Measurements from ENCODE around the gene DMRTA2. TPM values are rescaled to one million over a fixed set of nuclear protein-coding genes. Genes with fewer than 3 reads are reported as not detected.
"Not testable (repeated sequence)": the region's sequence is repeated elsewhere in the genome, so short reads cannot be mapped to it uniquely, and the experiment has no call there.

DMRTA2 gene
- polyA plus RNA-seq, 6 donors from 2014 or later, result not detected

GRCh38 chr1:50414853-50415234 is 8.4 kb downstream of the DMRTA2 start:
- Mint-ChIP-seq H3K27me3 (peaks cover 54 to 85% (median 60%) of the 10 kb centered on the region in 3 donors), H3K27ac (peak overlapping the region in 1 of 6 donors; percentile 9), H3K36me3 (peaks cover 5 to 16% of the 10 kb centered on the region in 2 donors), H3K9me3 (peaks cover 3 to 31% (median 15%) of the 10 kb centered on the region in 7 donors), H3K4me3 (peak overlapping the region in 1 of 8 donors; percentile 64), H3K4me1 (peaks cover 3 to 27% (median 19%) of the 10 kb centered on the region in 3 donors)
- DNase-seq (no peak), ATAC-seq (ENCODE audit: low read depth in 2 of 2) (no peak)

- H3K4me3 Mint-ChIP-seq, result no peak overlapping the region
- peaks cover 3 to 40% (median 15%) of the 10 kb centered on the region in 7 donors for H3K9me3 Mint-ChIP-seq
- H3K36me3 Mint-ChIP-seq, result peaks cover 3 to 11% of the 10 kb centered on the region in 2 donors
- peaks cover 52 to 76% (median 57%) of the 10 kb centered on the region in 3 donors for H3K27me3 Mint-ChIP-seq
- DNase-seq (no peak), ATAC-seq (ENCODE audit: low read depth in 2 of 2) (no peak)
- H3K4me1 Mint-ChIP-seq, result peaks cover 0 to 18% (median 12%) of the 10 kb centered on the region in 3 donors
- peak overlapping the region in 1 of 6 donors; percentile 22 for H3K27ac Mint-ChIP-seq
Observed at GRCh38 chr1:50412813-50413476, 10.3 kb downstream of the DMRTA2 start.

GRCh38 chr1:50405814-50406213 is 17.4 kb downstream of the DMRTA2 start:
- H3K27me3 Mint-ChIP-seq, result peaks cover 47 to 74% (median 52%) of the 10 kb centered on the region in 3 donors
- H3K4me3 Mint-ChIP-seq, result no peak overlapping the region
- H3K36me3 Mint-ChIP-seq, result peaks cover 0 to 5% of the 10 kb centered on the region in 2 donors
- ATAC-seq (ENCODE audit: low read depth in 2 of 2) (no peak), DNase-seq (no peak)
- no peak overlapping the region for H3K27ac Mint-ChIP-seq
- H3K9me3 Mint-ChIP-seq, result peaks cover 3 to 38% (median 9%) of the 10 kb centered on the region in 7 donors
- H3K4me1 Mint-ChIP-seq, result no peaks in the 10 kb centered on the region

GRCh38 chr1:50393522-50394120 is 29.6 kb downstream of the DMRTA2 start:
- no peak for DNase-seq
- Mint-ChIP-seq H3K36me3 (peaks cover 4% of the 10 kb centered on the region in 2 donors), H3K27me3 (peaks cover 29 to 46% (median 37%) of the 10 kb centered on the region in 3 donors), H3K4me1 (no peaks in the 10 kb centered on the region), H3K9me3 (peaks cover 4 to 23% (median 8%) of the 10 kb centered on the region in 7 donors), H3K4me3 (no peak overlapping the region), H3K27ac (no peak overlapping the region)
- no peak for ATAC-seq (ENCODE audit: low read depth in 2 of 2)

GRCh38 chr1:50381551-50381950 is 41.7 kb downstream of the DMRTA2 start:
- ATAC-seq (ENCODE audit: low read depth in 2 of 2); H3K27ac Mint-ChIP-seq; DNase-seq; H3K36me3 Mint-ChIP-seq; H3K4me3 Mint-ChIP-seq; H3K4me1 Mint-ChIP-seq: not testable (repeated sequence)
- Mint-ChIP-seq H3K27me3 (peaks cover 9 to 18% (median 12%) of the 10 kb centered on the region in 3 donors), H3K9me3 (peaks cover 3 to 27% (median 13%) of the 10 kb centered on the region in 7 donors)

- ATAC-seq (ENCODE audit: low read depth in 2 of 2) (no peak), DNase-seq (no peak)
- Mint-ChIP-seq H3K4me3 (no peak overlapping the region), H3K9me3 (peaks cover 3 to 32% (median 9%) of the 10 kb centered on the region in 7 donors), H3K36me3 (peaks cover 0 to 4% of the 10 kb centered on the region in 2 donors), H3K4me1 (no peaks in the 10 kb centered on the region), H3K27ac (no peak overlapping the region), H3K27me3 (peaks cover 4 to 13% (median 12%) of the 10 kb centered on the region in 3 donors)
Observed at GRCh38 chr1:50378770-50379169, 44.5 kb downstream of the DMRTA2 start.

GRCh38 chr1:50373532-50373931 is 49.7 kb downstream of the DMRTA2 start:
- DNase-seq (no peak), ATAC-seq (ENCODE audit: low read depth in 2 of 2) (no peak)
- Mint-ChIP-seq H3K4me1 (peaks cover 0 to under 1% (median 0%) of the 10 kb centered on the region in 3 donors), H3K4me3 (peak overlapping the region in 1 of 8 donors; percentile 2), H3K36me3 (peaks cover 0 to 8% of the 10 kb centered on the region in 2 donors), H3K27me3 (peaks cover 32 to 43% (median 36%) of the 10 kb centered on the region in 3 donors), H3K27ac (no peak overlapping the region), H3K9me3 (peaks cover 0 to 32% (median 9%) of the 10 kb centered on the region in 7 donors)

GRCh38 chr1:50371749-50372148 is 51.5 kb downstream of the DMRTA2 start:
- H3K27ac Mint-ChIP-seq, result no peak overlapping the region
- H3K36me3 Mint-ChIP-seq, result peaks cover 0 to 8% of the 10 kb centered on the region in 2 donors
- no peak for ATAC-seq (ENCODE audit: low read depth in 2 of 2)

GRCh38 chr1:50369830-50370229 is 53.4 kb downstream of the DMRTA2 start:
- ATAC-seq (ENCODE audit: low read depth in 2 of 2) (no peak), DNase-seq (no peak)
- peaks cover 0 to 8% of the 10 kb centered on the region in 2 donors for H3K36me3 Mint-ChIP-seq
- no peak overlapping the region for H3K4me3 Mint-ChIP-seq
- H3K9me3 Mint-ChIP-seq, result peaks cover 0 to 20% (median 8%) of the 10 kb centered on the region in 7 donors
- peaks cover 0 to 6% (median 0%) of the 10 kb centered on the region in 3 donors for H3K4me1 Mint-ChIP-seq
- H3K27me3 Mint-ChIP-seq, result peaks cover 30 to 51% (median 50%) of the 10 kb centered on the region in 3 donors
- H3K27ac Mint-ChIP-seq, result no peak overlapping the region

More at GRCh38 chr1:50371749-50372148, 51.5 kb downstream of the DMRTA2 start:
- DNase-seq, result no peak
- Mint-ChIP-seq H3K27me3 (peaks cover 29 to 43% (median 36%) of the 10 kb centered on the region in 3 donors), H3K4me3 (no peak overlapping the region), H3K4me1 (peaks cover 0 to 6% (median 0%) of the 10 kb centered on the region in 3 donors), H3K9me3 (peaks cover 0 to 29% (median 9%) of the 10 kb centered on the region in 7 donors)

GRCh38 chr1:50369008-50369634 is 54.1 kb downstream of the DMRTA2 start:
- Mint-ChIP-seq H3K27me3 (peaks cover 31 to 57% (median 53%) of the 10 kb centered on the region in 3 donors), H3K36me3 (peaks cover 0 to 8% of the 10 kb centered on the region in 2 donors), H3K4me3 (no peak overlapping the region), H3K9me3 (peaks cover 0 to 13% (median 3%) of the 10 kb centered on the region in 7 donors), H3K4me1 (peaks cover 0 to 6% (median 0%) of the 10 kb centered on the region in 3 donors), H3K27ac (no peak overlapping the region)
- DNase-seq (no peak), ATAC-seq (ENCODE audit: low read depth in 2 of 2) (no peak)

- Mint-ChIP-seq H3K9me3 (peaks cover 0 to 7% (median 0%) of the 10 kb centered on the region in 7 donors), H3K36me3 (peaks cover 0 to under 1% of the 10 kb centered on the region in 2 donors), H3K27ac (no peak overlapping the region), H3K4me3 (no peak overlapping the region), H3K4me1 (peaks cover 0 to 6% (median 0%) of the 10 kb centered on the region in 3 donors), H3K27me3 (peaks cover 35 to 57% (median 50%) of the 10 kb centered on the region in 3 donors)
- DNase-seq, result peak; percentile 16
- no peak for ATAC-seq (ENCODE audit: low read depth in 2 of 2)
Observed at GRCh38 chr1:50368179-50369007, 54.9 kb downstream of the DMRTA2 start.
